HPDE6-E6E7 (cell line): ENCODE results near the gene RER1.

ENCODE experiments used
- DNase-seq: peaks from one replicate; pipeline ENCODE4 v3.0.0; 2011; ENCODE audit warnings: missing footprints; ENCODE audit errors: extremely low spot score

The RER1 gene

GRCh38 chr1:2445162-2445822, 53.7 kb downstream of the RER1 start:
- no peak for DNase-seq

DNA sequence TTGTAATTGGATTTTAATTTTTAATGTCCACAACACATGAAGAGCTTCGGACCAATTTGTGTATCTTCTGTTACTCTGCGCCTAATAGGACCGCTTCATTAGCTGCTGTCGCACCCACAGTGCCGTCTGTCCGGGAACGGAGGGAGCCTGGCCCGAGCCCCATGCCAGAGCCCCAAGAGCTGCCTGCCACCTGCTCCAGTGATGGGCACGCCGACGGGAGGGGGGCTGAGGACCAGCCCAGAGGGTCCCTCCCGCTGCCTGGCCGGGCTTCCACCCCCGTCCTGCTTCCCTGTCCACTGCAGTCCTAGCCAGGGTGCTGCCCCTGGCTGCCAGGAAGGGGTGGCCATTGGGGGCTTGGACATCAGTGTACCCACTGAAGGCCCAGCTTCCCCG, 54.2 kb downstream of the RER1 start:
- no peak for DNase-seq

DNA sequence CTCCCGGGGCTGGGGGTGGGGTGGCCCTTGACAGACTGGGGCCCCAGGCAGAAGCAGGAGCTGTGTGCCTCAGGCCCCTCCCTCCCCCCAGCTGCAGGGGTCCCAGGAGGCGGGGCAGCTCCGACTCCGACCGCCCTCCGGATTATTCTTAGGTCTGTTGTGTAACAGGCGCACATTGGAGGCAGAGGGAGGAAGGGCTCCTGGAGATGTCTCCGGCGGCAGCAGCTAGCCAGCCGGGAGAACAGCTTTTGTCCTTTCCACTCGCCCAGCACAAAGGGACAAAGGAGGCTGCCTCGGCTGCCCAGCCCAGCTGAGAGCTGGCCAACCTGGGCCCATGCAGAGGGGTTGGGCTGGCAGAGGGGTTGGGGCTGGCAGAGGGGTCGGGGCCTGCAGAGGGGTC, 54.8 kb downstream of the RER1 start:
- no peak for DNase-seq

DNA sequence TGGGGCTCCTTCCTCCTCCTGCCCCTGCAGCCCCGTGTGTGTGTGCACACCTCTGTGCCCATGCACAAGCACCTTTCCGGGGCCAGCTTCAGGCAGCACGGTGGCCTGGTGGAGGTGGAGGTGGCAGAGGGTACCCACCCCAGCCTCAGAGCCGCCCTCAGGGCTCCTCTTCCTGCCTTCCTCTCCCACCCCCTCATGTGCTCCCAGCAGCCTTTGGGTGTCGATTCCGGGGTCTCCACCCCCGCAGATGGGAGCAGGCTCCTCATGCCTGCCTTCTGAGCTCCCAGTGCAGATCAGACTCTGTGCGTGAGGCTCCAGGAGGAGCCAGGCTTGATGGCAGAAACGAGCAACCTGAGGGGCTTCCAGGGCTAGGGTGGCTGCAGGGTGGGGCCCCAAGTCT, 55.2 kb downstream of the RER1 start:
- no peak for DNase-seq

DNA sequence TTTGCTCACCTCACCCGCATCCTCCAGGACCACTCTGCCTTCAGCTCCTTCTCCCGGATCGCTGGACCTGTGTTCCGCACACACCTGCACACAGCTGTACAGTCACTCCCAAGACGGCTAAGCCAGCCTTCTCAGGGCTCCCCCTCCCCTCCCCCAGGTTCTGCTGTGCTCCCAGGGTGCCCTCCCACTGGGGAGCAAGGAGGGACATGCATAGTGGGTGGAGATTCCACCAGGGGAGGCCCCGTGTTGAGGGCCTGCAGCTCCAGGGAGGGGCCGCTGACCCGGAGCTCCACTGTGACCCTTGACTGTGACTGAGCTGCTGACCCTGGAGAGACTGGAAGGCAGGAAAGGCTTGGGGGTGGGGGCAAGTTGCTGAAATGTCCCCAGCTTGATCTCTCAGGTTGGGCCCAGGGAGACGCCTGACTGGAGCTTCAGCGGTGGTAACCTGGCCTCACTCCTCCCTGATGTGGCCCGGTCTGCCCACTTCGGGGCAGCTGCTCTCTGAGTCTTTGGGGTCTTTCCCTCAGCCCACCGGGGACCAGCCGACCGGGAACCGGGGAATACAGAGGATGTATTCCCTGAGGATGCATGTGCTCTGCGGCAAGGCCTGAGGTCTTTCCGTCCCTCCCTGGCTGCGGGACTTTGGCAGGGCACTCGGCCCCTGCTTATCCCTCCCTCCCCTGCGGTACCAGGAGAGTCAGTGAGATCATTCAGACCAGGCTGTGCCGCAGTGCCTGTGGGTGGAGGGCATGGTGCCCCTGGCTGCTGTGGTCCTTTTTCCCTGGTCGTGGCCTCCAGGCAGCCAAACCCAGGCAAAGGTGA, 55.8 kb downstream of the RER1 start:
- DNase-seq = no peak

- no peak for DNase-seq
These were observed 56.4 kb downstream of the RER1 start for GRCh38 chr1:2448098-2448445.

GRCh38 chr1:2449636-2450454, 58.2 kb downstream of the RER1 start:
- DNase-seq = no peak

DNA sequence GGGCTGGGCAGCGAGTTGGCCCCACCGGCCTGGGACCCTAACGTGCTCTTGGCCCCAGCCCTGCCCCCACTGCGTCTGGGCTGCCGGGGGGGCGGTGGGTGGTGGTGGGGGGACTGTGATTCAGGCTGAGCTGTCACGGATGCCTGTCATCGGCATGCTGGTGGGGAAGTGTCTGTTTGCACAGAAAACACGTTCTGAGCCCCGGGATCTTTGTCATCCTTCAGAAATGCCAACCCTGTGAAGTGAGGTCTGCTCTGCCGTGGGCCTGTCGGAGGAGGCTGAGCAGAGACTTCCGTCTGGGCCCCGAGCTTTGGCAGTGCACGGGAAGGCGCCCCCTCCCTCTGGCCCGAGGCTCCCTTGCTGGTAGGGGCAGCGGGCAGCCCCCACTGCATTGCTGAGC, 60.1 kb downstream of the RER1 start:
- DNase-seq = peak; percentile 98

DNA sequence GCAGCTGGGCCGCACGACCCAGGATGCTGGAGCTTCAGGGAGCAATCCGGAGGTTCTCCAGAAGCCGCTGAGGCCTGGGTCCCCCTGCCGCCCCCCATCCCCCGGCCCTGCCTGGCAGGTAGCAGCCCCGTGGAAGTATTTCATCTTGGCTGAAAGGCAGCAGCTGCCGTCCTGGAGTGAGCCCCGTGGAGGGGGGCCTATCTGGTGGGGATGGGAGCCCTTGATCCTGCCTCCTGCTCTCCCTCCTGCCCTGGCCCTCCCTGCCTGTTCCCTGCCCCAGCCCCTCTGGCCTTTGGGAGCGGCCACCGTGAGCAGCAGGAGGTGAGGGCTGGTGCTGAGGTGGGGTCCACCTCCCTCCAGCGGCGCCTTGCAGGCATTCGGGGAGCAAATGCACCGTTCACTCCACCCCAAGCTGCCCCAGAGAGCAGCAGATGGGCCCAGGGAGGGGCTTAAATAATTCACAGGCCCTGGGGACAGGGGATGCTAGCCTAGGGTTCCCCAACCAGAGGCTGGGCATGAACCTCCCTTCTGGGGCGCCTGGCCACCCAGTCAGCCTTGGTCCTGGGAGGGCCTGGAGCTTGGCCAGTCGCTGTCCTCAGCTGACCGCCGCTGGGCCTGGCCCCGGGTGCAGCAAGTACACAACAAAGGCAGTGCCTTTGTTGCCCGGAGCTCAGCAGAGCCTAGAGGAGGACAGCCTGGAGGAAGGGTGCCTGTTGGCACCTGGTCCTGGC, 60.7 kb downstream of the RER1 start:
- DNase-seq = no peak

GRCh38 chr1:2452932-2453315, 61.3 kb downstream of the RER1 start:
- DNase-seq = no peak

GRCh38 chr1:2454227-2454626, 62.6 kb downstream of the RER1 start:
- DNase-seq = no peak
